Tibial nerve (tissue), 4 donors: ENCODE results near the gene SLC25A42.

Experiments
- CTCF ChIP-seq, 5 experiments: fragments of 200-600 bp in 3 of 5; fragments of 450-650 bp in 2 of 5; sonication (generic) in 3 of 5; IDR thresholded peaks; one replicate each; pipeline ENCODE4 v1.5.1; 2016 to 2019; ENCODE audit warnings: antibody characterized with exemption in 5 of 5, mild to moderate bottlenecking in 3 of 5, moderate library complexity in 2 of 5
- EP300 ChIP-seq, 2 donors: sonication (generic); formaldehyde crosslinking; IDR thresholded peaks; one replicate each; pipeline ENCODE4 v1.6.1; 2017; ENCODE audit warnings: antibody characterized with exemption in 2 of 2, mild to moderate bottlenecking in 1 of 2
- POLR2A ChIP-seq, 2 donors: fragments of 450-650 bp; IDR thresholded peaks; one replicate each; pipeline ENCODE4 v1.6.1; 2017; ENCODE audit warnings: antibody characterized with exemption in 2 of 2, mild to moderate bottlenecking in 2 of 2, moderate library complexity in 2 of 2

- TF ChIP-seq CTCF (IDR thresholded peaks at IDR 0.05) (peak in 2 of 5 experiments; percentile 9 to 13), POLR2A (IDR thresholded peaks at IDR 0.05) (no peak), EP300 (IDR thresholded peaks at IDR 0.05) (no peak)
Observed at GRCh38 chr19:19026299-19026971, 37.4 kb upstream of the SLC25A42 start.
